GM18858 (cell line): Measurements from ENCODE around the gene CXCR6.

Source experiments
- ATAC-seq: cut with Tn5 transposase; IDR thresholded peaks from one replicate; pipeline ENCODE4 v1.9.1; 2021; ENCODE audit not compliant: unreplicated experiment

Gene CXCR6

DNA sequence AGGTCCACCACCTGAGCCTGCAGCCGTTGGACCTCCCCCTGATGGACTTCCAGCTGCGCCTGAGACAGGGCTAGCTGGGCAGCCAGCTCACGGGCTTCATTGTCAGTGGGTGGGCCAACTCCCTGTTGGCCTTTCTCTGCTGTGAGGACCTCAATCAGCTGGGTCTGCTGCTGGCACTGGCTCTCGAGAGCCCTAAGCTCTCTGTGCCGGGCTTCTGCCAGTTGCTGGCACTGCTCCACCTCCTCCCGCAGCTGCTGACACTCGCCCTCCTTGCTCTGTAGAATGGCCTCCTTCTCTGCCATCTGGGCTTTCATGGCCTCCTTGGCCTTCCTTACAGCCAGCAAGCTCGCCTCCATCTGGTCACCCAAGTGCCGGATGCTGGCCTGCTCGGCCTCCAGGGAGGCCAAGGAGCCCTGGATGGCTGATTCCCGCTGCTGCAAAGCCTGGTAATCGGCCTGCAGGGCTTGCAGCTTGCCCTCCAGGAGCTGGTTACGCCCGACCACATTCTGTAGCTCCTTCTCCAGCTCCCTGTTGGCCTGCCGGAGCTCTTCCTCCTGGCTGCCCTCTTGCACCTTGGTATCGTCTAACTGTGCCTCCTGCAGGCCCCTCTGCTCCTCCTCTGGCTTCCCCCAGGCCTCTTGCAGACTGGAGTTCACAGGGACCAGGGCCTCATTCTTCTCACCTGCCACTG is 23.8 kb downstream of the CXCR6 start:
- no peak for ATAC-seq

- ATAC-seq = no peak
Observed at GRCh38 chr3:45967724-45968123, 24.5 kb downstream of the CXCR6 start.

DNA sequence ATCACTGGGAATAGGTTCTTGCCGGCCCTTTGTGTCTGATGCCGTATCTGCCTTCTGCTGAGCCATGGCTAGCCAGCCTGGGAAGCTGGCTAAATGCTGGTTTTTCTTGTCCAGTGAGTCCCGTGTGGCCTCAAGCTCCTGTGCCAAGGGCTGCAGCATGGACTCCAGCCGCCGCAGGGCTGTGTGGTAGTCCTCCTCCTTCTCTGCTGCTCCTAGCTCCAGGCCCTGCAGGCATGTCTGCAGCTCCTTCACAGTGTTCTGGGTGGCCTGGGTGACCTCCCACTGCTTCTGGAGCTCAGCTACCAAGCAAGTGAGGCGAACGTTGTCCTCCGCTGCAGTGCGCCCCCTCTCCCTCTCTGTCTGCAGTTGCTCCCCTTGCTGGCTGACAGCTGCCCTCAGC is 24.9 kb downstream of the CXCR6 start:
- no peak for ATAC-seq

DNA sequence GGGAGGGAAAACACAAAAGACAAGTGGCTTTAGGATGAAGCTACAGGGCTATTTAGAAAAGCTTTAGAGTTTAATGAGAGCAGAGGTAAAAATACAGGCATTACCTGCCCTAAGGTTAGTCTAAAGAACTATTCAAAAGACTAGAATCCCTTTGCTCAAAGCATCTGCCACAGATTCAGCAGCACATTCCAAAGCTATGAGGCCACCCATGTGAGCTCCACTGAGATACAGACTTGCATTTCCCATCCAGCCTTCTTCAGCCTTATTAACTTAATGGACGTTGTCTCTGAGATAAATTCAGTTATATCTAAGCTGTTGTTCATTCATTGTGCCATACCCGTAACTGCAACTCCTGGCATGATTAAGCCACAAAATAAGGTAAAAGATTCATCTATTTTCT is 25.4 kb downstream of the CXCR6 start:
- ATAC-seq = no peak

DNA sequence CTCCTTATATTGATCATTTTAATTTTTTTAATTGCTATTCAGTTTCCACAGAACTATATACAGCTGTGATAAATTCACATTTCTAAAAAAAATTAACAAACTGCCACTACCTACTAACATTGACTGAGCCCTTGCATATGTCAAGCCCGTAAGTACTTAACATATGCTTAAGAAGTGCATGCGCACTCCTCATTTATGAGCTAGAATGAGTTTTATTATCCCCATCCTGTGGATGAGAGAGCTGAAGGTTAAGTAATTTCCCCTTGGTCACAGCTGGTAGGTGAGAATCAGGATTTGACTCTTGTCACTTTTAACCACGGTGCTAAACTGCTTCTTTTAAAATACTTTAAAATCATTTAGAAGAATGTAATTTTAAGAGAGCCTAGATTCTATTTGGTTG is 25.9 kb downstream of the CXCR6 start:
- ATAC-seq = no peak

DNA sequence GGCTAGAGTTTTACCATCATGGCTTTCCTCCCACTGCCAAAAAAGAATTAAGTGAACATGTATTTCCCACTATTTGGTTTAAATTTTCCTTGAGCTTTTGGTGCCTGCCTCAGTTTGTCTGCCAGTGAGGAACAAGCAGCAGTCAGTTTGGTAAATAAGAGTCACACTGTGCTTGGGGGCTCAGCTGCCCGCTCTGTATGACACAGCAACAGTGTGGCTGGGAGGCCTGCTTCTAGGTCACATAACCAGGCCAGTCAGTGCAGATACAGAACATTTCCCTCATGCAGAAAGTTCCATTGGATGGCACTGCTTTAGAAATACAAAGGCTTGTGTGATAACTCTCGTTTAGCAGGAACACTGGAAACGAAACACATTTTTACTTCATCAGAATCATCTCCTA is 26.7 kb downstream of the CXCR6 start:
- ATAC-seq = no peak

DNA sequence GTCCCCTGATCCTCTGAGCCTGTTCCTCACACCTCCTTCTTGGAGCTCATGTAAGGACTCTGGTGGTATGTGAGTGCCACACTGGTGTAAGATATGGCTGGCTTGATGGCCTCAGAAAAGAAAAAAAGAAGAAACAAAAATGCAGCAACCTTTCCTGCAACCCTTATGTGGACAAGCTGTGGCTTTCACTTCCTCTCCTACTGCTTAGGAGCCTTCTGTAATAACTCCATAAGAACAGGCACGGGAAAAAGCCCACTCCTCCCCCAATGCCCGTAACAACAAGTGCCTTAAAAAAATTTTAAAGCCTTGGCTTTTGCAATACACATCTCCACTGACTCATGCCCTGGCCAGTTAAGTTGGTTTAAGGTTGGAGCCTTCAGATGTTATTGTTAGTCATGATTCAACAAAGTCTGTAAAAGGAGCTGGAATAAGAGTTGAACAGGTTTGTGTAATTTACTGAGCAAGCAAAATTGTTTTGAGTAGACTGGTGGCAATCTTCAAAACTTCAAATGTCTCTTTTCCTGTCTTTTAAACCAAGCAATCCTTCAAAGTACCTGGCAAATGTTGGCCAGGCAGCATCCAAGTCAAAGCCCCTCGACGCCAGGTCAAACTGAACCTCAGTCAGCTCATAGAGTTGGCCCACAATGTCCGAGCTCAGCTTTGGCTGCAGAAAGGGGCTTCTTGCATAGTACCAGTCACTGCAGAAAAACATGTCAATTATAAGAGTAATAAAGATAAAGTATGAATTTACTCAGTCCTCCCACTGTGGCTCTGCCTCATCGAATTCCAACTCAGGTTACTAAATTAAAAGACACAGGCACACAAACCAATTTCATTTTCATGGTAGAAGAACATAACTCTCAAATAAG is 29.5 kb downstream of the CXCR6 start:
- ATAC-seq = no peak

DNA sequence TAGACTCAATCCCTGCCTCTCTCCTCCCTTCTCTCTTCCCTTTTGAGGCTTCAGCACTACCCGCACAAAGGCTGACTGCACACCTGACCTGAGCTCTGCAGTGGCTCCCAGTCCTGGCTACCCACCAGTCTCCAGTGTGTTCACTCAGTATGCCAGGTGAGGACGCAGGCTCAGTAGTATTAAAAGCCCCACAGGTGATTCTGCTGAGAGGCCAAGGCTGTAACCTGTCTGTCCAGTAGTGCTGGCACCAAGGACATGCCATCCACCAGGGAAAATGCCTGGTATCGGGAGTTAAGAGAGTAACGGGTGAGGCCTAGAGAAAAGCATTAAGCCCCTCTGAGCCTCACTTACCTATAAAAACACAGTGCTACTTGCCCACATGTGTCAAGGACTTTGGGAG is 31.4 kb downstream of the CXCR6 start:
- ATAC-seq = no peak

GRCh38 chr3:45975686-45976085 is 32.4 kb downstream of the CXCR6 start:
- no peak for ATAC-seq

GRCh38 chr3:45976191-45977091 is 33.2 kb downstream of the CXCR6 start:
- no peak for ATAC-seq

- no peak for ATAC-seq
Observed at GRCh38 chr3:45978006-45978761, 34.9 kb downstream of the CXCR6 start.

- ATAC-seq = no peak
Observed at GRCh38 chr3:45979378-45979777, 36.1 kb downstream of the CXCR6 start.

DNA sequence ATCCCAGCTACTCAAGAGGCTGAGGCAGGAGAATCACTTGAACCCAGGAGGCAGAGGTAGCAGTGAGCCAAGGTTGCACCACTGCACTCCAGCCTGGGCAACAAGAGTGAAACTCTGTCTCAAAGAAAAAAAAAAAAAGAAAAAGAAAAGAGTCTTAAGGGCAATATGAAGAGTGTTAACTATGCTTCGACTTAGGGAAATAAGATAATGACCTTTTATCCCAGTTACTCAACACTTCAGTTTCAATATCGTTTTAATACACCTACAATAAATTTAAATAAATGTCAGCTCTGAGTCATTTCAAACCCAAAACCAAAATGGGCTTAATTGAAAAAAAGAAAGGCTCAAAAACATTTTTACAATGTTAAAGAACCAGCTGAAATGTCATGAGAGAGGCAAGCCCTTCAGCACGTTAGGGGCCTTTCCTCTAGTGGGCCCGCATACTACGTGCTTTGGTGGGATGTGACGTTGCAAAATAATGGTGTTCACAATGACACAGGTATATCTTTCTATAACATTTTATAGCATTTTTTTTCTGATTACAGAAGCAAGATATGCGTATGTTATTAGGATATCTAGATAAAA is 37.1 kb downstream of the CXCR6 start:
- no peak for ATAC-seq

DNA sequence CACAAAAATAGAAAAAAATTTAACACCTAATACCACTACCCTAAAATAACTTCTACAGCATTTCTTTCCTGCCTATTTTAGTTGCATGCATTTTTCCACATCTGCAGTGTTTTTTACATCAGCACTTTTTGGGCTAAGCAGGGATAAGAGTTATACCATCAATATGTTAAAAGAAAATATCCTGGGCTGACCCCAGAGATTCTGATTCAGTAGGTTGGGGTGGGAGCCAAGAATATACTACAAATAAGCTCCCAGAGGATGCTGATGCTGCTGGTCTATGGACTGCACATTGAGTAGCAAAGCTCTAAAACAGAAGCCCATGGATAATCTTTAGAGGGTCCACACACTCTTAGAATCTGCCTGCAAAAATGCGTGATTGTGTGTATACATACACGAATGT is 37.6 kb downstream of the CXCR6 start:
- no peak for ATAC-seq

GRCh38 chr3:45981346-45982074 is 38.2 kb downstream of the CXCR6 start:
- no peak for ATAC-seq

DNA sequence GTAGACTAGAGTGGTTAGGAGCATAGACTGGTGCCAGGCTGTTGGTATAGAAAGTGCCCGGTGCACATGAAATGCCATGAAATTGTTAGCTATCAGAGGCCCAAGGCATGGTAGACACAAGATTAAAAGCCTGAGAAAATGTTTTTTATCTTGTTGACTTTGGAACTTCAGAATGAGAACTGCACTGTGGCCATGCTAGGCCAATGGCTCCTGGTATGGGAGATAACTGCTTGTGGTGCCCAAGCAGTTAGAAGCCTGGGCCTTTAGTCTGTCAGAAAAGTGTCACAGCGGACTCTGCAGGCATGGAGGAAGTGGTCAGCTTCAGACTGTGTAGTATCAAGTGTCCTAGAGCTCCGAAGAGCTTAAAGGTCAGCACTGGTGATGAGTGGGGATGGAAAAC is 40.5 kb downstream of the CXCR6 start:
- ATAC-seq = no peak

- no peak for ATAC-seq
Observed at GRCh38 chr3:45984331-45985312, 41.4 kb downstream of the CXCR6 start.

DNA sequence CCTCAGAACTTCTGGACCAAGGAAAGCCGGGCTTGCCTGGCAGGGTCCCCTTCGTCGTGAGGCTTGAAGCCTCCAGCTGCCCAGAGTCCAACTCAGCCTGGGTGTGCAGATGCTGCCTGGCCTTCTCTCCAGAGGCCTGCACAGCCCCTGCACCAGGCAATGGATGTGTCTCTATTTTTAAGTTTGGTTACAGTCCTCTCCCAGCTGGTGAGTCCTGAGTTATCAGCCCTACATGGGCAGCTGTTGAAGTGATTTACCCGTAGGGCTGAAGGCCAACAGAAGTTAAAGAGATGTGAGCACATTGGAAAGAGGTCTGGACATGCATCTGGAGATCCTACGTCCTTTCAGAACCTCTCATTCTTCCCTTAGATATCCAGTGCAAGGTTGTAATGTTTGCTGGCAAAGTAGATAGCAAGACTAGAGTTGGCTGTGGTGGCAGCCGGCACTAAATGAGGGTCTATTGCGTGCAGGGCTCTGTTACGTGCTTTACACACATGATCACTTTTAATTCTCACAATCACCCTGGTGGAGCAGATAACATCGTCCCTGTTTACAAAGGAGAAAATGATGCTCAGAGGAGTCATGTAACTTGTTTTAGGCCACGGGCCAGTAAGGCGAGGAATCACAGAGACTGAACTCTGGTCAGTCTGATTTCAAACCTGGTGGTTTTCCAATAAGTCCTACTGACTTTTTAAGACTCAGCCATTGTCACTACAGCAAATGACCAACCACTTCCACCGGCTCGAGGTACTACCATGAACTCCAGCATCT is 42.5 kb downstream of the CXCR6 start:
- ATAC-seq = no peak
